Measurements from ENCODE around the gene PARVB.

DNA sequence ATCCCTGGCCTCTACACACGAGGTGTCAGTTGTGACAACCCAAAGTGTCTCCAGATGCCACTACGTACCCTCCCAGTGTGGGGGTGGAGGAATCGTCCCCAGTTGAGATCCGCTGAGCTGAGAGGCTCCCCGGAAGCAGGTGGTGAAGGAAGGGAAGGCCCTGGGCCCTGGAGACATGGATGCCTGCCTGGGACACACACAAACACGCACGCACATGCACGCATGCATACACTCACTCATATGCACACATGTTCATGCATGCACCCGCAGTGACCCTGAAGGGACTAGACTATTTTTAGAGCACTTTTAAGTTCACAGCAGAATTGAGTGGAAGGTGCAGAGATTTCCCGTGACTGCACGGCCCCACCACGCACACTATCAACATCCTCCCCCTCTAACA, 50.9 kb downstream of the PARVB start:
- TF ChIP-seq, protein P1, sequence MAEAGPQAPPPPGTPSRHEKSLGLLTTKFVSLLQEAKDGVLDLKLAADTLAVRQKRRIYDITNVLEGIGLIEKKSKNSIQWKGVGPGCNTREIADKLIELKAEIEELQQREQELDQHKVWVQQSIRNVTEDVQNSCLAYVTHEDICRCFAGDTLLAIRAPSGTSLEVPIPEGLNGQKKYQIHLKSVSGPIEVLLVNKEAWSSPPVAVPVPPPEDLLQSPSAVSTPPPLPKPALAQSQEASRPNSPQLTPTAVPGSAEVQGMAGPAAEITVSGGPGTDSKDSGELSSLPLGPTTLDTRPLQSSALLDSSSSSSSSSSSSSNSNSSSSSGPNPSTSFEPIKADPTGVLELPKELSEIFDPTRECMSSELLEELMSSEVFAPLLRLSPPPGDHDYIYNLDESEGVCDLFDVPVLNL (CRISPR knock-in tag; IDR thresholded peaks at IDR 0.05; ENCODE audit: low read depth), result no peak
- TF ChIP-seq, protein P2, sequence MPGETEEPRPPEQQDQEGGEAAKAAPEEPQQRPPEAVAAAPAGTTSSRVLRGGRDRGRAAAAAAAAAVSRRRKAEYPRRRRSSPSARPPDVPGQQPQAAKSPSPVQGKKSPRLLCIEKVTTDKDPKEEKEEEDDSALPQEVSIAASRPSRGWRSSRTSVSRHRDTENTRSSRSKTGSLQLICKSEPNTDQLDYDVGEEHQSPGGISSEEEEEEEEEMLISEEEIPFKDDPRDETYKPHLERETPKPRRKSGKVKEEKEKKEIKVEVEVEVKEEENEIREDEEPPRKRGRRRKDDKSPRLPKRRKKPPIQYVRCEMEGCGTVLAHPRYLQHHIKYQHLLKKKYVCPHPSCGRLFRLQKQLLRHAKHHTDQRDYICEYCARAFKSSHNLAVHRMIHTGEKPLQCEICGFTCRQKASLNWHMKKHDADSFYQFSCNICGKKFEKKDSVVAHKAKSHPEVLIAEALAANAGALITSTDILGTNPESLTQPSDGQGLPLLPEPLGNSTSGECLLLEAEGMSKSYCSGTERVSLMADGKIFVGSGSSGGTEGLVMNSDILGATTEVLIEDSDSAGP (CRISPR knock-in tag; IDR thresholded peaks at IDR 0.05), result no peak
- TF ChIP-seq POLR2A (conservative IDR thresholded peaks at IDR 0.05), result no peak
- no peak for TF ChIP-seq MAZ (CRISPR knock-in tag; conservative IDR thresholded peaks at IDR 0.05 in 1 of 2, IDR thresholded peaks at IDR 0.05 in 1 of 2)
- TF ChIP-seq SNRNP70 (optimal IDR thresholded peaks at IDR 0.05; ENCODE audit: low read depth, low read length), result no peak
- TF ChIP-seq, protein P3, sequence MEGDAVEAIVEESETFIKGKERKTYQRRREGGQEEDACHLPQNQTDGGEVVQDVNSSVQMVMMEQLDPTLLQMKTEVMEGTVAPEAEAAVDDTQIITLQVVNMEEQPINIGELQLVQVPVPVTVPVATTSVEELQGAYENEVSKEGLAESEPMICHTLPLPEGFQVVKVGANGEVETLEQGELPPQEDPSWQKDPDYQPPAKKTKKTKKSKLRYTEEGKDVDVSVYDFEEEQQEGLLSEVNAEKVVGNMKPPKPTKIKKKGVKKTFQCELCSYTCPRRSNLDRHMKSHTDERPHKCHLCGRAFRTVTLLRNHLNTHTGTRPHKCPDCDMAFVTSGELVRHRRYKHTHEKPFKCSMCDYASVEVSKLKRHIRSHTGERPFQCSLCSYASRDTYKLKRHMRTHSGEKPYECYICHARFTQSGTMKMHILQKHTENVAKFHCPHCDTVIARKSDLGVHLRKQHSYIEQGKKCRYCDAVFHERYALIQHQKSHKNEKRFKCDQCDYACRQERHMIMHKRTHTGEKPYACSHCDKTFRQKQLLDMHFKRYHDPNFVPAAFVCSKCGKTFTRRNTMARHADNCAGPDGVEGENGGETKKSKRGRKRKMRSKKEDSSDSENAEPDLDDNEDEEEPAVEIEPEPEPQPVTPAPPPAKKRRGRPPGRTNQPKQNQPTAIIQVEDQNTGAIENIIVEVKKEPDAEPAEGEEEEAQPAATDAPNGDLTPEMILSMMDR (IDR thresholded peaks at IDR 0.05 in 2 of 3, conservative IDR thresholded peaks at IDR 0.05 in 1 of 3; ENCODE audit: insufficient read depth in 2 of 3, low read depth in 1 of 3, low read length in 3 of 3), result no peak
- no peak for TF ChIP-seq KLF13 (tag; IDR thresholded peaks at IDR 0.05; ENCODE audit: borderline replicate concordance, low read depth)
- TF ChIP-seq ZNF124 (CRISPR knock-in tag; IDR thresholded peaks at IDR 0.05), result no peak
- TF ChIP-seq, protein P4, sequence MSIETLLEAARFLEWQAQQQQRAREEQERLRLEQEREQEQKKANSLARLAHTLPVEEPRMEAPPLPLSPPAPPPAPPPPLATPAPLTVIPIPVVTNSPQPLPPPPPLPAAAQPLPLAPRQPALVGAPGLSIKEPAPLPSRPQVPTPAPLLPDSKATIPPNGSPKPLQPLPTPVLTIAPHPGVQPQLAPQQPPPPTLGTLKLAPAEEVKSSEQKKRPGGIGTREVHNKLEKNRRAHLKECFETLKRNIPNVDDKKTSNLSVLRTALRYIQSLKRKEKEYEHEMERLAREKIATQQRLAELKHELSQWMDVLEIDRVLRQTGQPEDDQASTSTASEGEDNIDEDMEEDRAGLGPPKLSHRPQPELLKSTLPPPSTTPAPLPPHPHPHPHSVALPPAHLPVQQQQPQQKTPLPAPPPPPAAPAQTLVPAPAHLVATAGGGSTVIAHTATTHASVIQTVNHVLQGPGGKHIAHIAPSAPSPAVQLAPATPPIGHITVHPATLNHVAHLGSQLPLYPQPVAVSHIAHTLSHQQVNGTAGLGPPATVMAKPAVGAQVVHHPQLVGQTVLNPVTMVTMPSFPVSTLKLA (conservative IDR thresholded peaks at IDR 0.05), result no peak
- TF ChIP-seq, protein P5, sequence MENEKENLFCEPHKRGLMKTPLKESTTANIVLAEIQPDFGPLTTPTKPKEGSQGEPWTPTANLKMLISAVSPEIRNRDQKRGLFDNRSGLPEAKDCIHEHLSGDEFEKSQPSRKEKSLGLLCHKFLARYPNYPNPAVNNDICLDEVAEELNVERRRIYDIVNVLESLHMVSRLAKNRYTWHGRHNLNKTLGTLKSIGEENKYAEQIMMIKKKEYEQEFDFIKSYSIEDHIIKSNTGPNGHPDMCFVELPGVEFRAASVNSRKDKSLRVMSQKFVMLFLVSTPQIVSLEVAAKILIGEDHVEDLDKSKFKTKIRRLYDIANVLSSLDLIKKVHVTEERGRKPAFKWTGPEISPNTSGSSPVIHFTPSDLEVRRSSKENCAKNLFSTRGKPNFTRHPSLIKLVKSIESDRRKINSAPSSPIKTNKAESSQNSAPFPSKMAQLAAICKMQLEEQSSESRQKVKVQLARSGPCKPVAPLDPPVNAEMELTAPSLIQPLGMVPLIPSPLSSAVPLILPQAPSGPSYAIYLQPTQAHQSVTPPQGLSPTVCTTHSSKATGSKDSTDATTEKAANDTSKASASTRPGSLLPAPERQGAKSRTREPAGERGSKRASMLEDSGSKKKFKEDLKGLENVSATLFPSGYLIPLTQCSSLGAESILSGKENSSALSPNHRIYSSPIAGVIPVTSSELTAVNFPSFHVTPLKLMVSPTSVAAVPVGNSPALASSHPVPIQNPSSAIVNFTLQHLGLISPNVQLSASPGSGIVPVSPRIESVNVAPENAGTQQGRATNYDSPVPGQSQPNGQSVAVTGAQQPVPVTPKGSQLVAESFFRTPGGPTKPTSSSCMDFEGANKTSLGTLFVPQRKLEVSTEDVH (IDR thresholded peaks at IDR 0.05; ENCODE audit: low read depth, partially characterized antibody), result no peak
- no peak for TF ChIP-seq EP300 (IDR thresholded peaks at IDR 0.05; ENCODE audit: low read length)
- TF ChIP-seq RFX5 (IDR thresholded peaks at IDR 0.05; ENCODE audit: low read depth, low read length), result no peak
